Neutrophil (primary cell): ENCODE data around the gene ASIC1.

Source experiments
- H3K27ac ChIP-seq: fragments of 200-600 bp; sonication (generic); 2 replicates; pipeline ENCODE4 v1.5.1; 2016; ENCODE audit warnings: mild to moderate bottlenecking, moderate library complexity
- H3K27me3 ChIP-seq: fragments of 200-600 bp; sonication (generic); 2 replicates; pipeline ENCODE4 v1.6.0; 2016; ENCODE audit warnings: mild to moderate bottlenecking
- H3K36me3 ChIP-seq: fragments of 200-600 bp; sonication (generic); 2 replicates; pipeline ENCODE4 v1.5.1; 2017
- H3K4me1 ChIP-seq, 2 experiments: fragments of 200-600 bp in 1 of 2; sonication (generic) in 1 of 2; 1 replicate in 1 of 2; 2 replicates in 1 of 2; pipeline versions ENCODE4 v1.5.1 to v1.6.1; 2013 to 2016; ENCODE audit warnings: low read depth in 1 of 2, low read length in 1 of 2, mild to moderate bottlenecking in 1 of 2, moderate library complexity in 1 of 2; ENCODE audit not compliant: control insufficient read depth in 1 of 2, insufficient read depth in 1 of 2
- H3K4me3 ChIP-seq, 2 experiments: fragments of 200-600 bp in 1 of 2; sonication (generic) in 1 of 2; 1 replicate in 1 of 2; 2 replicates in 1 of 2; pipeline ENCODE4 v1.5.1; 2013 to 2016; ENCODE audit warnings: low read depth in 1 of 2, low read length in 1 of 2, mild to moderate bottlenecking in 1 of 2, moderate library complexity in 1 of 2
- H3K9me3 ChIP-seq: fragments of 200-600 bp; sonication (generic); 2 replicates; pipeline ENCODE4 v1.5.1; 2016
- TF ChIP-seq, protein P1 (sequence below): fragments of 200-600 bp; sonication (generic); IDR thresholded peaks from 2 replicates; pipeline ENCODE4 v1.5.1; 2016; ENCODE audit warnings: antibody characterized with exemption

ASIC1 gene

DNA sequence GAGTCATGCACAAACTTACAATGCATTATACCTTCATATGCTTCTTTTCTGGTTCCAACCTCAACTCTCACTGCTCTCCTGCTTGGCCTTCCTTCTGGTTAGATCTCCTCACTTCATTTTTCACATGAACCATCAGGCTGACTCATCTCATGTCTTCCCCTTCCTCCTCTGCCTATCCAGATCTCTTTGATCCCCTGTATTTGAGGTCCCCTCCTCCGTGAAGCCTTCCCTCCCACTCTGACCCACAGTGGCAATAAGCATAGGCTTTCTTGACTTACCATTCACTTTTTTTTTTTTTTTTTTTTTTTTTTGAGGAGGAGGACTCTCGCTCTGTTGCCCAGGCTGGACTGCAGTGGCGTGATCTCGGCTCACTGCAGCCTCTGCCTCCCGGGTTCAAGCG is 14.7 kb upstream of the ASIC1 start:
- Histone ChIP-seq H3K36me3 (no peaks in the 10 kb centered on the region), H3K9me3 (no peaks in the 10 kb centered on the region), H3K27ac (no peak overlapping the region), H3K4me3 (no peak overlapping the region), H3K27me3 (no peaks in the 10 kb centered on the region), H3K4me1 (peaks cover 14 to 16% of the 10 kb centered on the region in 2 experiments)
- TF ChIP-seq, protein P1, sequence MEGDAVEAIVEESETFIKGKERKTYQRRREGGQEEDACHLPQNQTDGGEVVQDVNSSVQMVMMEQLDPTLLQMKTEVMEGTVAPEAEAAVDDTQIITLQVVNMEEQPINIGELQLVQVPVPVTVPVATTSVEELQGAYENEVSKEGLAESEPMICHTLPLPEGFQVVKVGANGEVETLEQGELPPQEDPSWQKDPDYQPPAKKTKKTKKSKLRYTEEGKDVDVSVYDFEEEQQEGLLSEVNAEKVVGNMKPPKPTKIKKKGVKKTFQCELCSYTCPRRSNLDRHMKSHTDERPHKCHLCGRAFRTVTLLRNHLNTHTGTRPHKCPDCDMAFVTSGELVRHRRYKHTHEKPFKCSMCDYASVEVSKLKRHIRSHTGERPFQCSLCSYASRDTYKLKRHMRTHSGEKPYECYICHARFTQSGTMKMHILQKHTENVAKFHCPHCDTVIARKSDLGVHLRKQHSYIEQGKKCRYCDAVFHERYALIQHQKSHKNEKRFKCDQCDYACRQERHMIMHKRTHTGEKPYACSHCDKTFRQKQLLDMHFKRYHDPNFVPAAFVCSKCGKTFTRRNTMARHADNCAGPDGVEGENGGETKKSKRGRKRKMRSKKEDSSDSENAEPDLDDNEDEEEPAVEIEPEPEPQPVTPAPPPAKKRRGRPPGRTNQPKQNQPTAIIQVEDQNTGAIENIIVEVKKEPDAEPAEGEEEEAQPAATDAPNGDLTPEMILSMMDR, result no peak

DNA sequence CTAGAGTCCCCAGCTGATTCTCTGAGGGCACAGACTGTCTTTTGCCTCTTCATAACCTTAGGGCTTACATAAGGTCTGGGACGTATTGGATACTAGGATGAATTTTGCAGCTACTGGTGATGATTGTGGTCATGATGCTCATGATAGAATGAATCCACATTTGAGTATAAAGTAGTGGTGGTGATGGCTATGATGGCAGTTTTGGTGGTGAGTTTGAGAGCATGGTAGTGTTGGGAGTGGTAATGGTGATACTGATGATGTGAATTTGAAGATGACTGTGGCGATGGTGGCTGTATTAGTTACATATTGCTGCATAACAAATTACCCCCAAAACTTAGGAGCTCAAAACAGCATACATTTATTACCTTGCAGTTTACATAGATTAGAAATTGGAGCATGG is 14.1 kb upstream of the ASIC1 start:
- TF ChIP-seq, protein P1, result no peak
- Histone ChIP-seq H3K4me3 (no peak overlapping the region), H3K4me1 (peaks cover 10 to 12% of the 10 kb centered on the region in 2 experiments), H3K27ac (no peak overlapping the region), H3K36me3 (no peaks in the 10 kb centered on the region), H3K9me3 (no peaks in the 10 kb centered on the region), H3K27me3 (no peaks in the 10 kb centered on the region)

DNA sequence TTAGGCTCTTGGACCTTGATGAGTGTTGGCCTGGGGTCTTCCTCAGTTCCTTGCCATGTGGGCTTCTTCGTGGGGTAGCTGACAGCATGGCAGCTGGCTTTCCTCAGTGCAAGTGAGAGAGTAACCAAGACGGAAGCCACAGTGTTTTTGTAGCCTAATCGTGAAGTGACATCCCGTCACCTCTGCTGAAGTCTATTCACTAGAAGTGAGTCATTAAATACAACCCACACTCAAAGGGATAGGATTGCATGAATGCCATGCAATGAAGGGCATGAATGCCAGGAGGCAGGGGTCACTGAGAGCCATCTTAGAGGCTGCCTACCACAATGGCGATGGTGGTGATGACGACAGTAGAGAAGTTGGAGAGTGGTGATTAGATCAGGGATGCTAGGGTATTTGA is 13.5 kb upstream of the ASIC1 start:
- Histone ChIP-seq H3K27me3 (no peaks in the 10 kb centered on the region), H3K9me3 (no peaks in the 10 kb centered on the region), H3K4me1 (peaks cover 7 to 12% of the 10 kb centered on the region in 2 experiments), H3K36me3 (no peaks in the 10 kb centered on the region), H3K27ac (no peak overlapping the region), H3K4me3 (no peak overlapping the region)
- TF ChIP-seq, protein P1, result no peak

DNA sequence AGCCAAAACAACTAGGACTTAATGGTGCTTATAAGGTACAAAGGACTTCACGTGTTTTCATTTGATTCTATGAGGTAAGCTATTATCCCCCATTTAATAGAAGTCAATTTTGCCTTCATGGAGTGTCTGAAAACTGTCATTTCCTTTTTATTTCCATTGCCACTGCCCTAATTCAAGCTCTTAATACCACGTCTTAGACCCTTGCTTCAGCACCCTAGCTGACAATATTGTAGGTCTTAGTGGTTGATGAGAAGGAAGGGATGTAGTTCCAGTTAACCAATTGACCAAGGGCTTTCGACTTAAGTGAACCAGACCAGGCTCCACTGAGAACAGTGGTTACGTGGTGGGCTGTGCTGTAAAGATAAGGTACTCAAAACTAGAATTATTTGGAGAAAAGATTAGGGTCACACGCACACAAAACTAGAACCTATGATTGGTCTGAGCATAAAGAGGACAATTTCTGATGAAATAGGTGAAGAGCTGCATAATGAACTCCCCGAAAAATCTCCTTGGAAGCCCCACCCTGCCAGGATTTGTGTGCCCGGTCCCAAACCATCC is 9.6 kb upstream of the ASIC1 start:
- Histone ChIP-seq H3K27me3 (no peaks in the 10 kb centered on the region), H3K9me3 (no peaks in the 10 kb centered on the region), H3K4me1 (peaks cover 34 to 39% of the 10 kb centered on the region in 2 experiments), H3K36me3 (no peaks in the 10 kb centered on the region), H3K4me3 (no peak overlapping the region), H3K27ac (no peak overlapping the region)
- TF ChIP-seq, protein P1, result no peak

DNA sequence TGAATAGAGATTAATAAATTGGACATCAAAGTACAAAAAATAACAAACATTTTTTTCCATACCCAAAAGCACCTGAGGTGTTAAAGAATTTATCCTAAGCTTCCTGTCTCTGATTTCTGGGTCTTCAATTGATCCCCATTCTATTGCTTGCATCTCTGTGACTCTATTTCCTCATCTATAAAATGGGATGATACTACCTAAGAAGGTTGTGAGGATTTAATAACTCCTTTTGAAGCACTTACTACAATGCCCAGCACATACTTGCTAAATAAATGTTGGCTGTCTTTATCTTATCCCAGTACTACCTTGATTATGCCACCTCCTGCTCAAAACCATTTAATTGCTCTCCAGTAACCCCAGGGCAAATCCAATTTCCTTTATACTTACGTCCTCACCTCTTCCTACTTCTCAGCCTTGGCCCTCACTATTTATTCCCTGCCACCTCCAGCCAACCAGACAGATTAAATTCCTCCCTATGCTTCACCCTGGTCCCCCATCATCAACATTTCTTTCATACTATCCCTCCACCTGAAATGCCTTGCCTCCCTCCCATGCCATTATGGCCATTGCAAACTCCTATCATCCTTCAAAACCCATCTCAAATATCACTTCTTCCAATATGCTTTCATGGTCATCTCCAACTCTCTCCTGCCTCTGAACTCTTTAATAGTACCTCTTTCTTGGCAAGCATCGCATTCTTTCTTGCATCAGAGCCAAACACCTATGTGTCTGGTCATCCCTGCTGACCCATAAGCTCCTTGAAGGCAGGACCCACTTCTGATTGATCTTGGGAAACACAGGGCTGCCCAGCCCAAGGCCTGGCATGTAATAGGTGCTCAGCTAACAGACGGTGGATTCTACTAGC is 7.9 kb upstream of the ASIC1 start:
- Histone ChIP-seq H3K27ac (no peak overlapping the region), H3K36me3 (no peaks in the 10 kb centered on the region), H3K9me3 (no peaks in the 10 kb centered on the region), H3K4me1 (peaks cover 34 to 39% of the 10 kb centered on the region in 2 experiments), H3K27me3 (no peaks in the 10 kb centered on the region), H3K4me3 (no peak overlapping the region)
- TF ChIP-seq, protein P1, result no peak
